GM21360 (cell line): ENCODE results near the gene EREG.
"Not testable (repeated sequence)": the region's sequence is repeated elsewhere in the genome, so short reads cannot be mapped to it uniquely, and the experiment has no call there.

Experiments
- ATAC-seq: cut with Tn5 transposase; IDR thresholded peaks from one replicate; pipeline ENCODE4 v1.9.1; 2021; ENCODE audit warnings: mild to moderate bottlenecking, moderate library complexity; ENCODE audit not compliant: unreplicated experiment

Gene EREG

DNA sequence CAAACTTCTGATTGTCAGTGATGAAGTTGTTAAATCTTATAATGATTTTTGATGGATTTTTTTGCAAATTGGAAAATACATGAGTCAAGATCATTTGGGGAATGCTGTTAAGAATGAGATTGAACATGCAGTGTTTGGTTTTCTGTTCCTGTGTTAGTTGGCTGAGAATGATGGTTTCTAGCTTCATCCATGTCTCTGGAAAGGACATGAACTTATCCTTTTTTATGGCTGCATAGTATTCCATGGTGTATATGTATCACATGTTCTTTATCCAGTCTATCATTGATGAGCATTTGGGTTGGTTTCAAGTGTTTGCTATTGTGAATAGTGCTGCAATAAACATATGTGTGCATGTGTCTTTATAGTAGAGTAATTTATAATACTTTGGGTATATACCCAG, 24.5 kb upstream of the EREG start:
- not testable (repeated sequence) for ATAC-seq

DNA sequence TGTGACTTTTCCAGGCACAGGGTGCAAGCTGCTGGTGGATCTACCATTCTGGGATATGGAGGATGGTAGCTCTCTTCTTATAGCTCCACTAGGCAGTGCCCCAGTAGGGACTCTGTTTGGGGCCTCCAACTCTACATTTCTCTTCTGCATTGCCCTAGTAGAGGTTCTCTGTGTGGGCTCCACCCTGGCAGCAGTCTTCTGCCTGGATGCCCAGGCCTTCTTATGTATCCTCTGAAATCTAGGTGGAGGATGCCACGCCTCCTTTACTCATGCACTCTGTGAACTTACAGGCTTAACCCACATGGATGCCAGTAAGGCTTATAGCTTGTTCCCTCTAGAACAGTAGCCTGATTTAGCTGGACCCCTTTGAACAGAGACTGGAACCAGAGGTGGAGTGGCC, 20.9 kb upstream of the EREG start:
- no peak for ATAC-seq

GRCh38 chr4:74353858-74354257, 11.1 kb upstream of the EREG start:
- ATAC-seq = no peak

GRCh38 chr4:74357965-74358364, 7.0 kb upstream of the EREG start:
- ATAC-seq = no peak

- ATAC-seq = no peak
Measured at GRCh38 chr4:74361671-74362070, 3.3 kb upstream of the EREG start.

- ATAC-seq = no peak
Measured at GRCh38 chr4:74362347-74362746, 2.6 kb upstream of the EREG start.

DNA sequence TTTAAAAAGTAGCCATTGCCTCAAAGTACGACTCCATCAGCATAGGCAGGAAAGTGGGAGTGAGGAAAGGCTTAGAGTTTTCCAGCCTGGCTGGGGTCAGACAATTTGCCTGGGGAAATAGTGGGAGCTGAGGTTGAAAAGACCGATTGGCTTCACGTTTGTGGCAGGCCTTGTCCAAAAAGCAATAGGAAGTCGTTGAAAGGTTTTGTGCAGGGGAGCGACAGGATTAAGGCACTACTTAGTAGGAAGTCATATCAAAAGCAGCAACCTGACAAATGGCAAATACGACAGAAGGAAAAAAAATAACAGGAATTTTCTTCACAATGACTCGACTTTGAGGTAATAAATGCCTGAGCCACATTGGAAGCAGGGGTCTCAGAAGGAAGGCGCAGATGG, 691 bp upstream of the EREG start:
- ATAC-seq = no peak

DNA sequence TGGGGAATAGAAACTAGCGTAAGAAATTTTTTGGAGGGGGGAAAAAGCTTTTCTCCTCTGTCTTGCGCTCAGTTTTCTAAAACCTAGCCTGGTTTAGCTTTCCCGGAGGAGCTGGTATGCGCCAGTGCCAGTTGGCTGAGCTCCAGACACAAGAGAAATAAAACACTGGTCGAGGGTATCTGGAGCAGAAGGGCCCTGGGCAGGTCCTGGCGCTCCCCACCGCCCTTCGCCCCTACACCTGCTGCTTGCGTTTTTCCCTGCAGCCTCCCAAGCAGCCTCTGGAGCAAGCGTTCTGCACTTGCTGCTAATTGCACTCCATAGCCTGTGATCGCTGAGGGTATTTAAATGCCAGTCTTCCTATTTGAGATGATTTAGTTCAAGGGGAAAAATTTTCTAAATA, 816 bp downstream of the EREG start:
- no peak for ATAC-seq

GRCh38 chr4:74366367-74366911, 1.5 kb downstream of the EREG start:
- no peak for ATAC-seq

DNA sequence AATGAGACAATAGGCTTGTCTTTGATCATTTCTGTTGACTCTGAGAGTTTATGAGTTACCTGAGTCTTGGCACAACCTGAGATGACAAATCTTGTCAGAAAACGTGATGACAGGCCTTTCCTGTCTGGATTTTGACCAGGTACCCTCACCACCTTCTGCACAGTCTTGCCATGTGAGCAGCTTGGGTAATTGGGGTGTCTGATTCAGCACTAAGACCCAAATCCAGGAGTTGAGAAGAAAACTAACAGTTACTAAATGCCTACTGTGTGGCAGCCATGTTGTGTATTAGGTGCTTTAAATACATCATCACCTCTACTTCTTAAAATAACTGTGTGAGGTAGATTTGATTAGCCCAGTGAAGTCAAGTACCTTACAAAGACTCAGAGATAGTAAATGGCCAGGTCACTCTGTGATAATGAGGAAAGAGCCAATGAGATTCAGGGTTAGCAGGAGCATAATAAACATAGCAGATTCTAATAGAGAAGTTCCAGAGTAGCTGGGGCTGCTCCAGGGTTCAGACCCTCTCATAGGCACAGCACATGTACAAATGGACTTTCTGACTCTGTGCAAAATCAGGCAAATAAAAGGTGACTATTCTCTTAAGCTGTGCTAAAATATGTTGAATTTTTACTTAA, 2.8 kb downstream of the EREG start:
- no peak for ATAC-seq

GRCh38 chr4:74368596-74368995, 3.7 kb downstream of the EREG start:
- ATAC-seq = no peak

DNA sequence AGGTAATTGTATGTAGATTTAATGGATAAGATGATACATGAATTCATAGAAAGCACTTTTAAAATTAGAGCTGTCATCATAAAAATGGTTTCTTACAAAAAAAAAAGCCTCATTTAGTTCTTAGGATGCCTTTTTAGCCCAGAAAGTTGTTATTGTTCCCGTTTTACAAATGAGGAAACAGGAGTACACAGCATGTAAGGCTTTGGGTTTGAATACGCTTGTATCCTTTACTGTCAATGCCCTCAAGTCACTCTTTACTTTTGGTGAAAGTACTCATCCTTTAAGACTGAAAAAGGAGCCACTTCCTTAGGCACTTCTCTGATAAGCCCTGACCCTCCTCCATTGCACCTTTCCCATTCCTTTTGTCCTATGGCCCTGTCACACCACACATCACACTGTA, 4.9 kb downstream of the EREG start:
- ATAC-seq = no peak

- peak; percentile 96 for ATAC-seq
Measured at GRCh38 chr4:74370912-74371311, 6.0 kb downstream of the EREG start.

GRCh38 chr4:74374128-74374527, 9.2 kb downstream of the EREG start:
- ATAC-seq = no peak

- no peak for ATAC-seq
Measured at GRCh38 chr4:74374561-74375327, 9.8 kb downstream of the EREG start.

- ATAC-seq = no peak
Measured at GRCh38 chr4:74375824-74376426, 11.0 kb downstream of the EREG start.

- ATAC-seq = no peak
Measured at GRCh38 chr4:74376888-74377483, 12.0 kb downstream of the EREG start.

GRCh38 chr4:74377714-74378113, 12.8 kb downstream of the EREG start:
- no peak for ATAC-seq

DNA sequence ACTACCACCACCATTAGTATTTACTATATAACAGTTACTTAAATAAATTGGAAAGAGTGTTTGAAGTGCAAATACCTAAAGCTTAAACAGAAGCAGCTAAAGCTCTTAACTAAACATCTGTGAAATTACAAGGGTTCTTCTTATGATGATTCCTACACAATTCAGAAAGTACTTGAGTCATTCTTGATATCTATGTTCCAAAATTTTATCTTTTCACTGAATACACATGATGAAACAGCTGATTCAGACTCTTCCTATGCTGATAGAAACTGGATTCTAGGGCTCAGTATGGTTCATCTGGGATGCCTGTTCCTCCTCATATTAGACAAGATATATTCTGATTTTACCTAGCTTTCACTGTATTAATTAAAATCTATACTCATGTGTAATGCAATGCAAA, 13.6 kb downstream of the EREG start:
- no peak for ATAC-seq

GRCh38 chr4:74379912-74380311, 15.0 kb downstream of the EREG start:
- ATAC-seq = no peak

- ATAC-seq = no peak
Measured at GRCh38 chr4:74385386-74385785, 20.4 kb downstream of the EREG start.

DNA sequence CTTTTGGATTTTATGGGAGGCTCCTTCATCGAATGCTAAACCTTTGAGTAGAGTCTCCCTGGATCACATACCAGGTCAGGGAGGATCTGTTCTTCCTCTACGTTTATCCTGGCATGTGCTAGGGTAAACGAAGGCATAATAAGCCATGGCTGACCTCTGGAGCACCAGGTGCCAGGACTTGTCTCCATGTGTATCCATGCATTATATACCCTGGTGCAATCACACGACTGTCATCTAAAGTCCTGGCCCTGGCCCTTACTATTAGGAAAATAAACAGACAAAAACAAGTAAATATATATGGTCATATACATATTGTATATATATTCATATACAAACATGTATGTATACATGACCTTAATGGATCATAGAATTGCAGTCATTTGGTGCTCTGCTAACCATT, 21.2 kb downstream of the EREG start:
- ATAC-seq = no peak
